Lower lobe of right lung (tissue), 2 donors: ENCODE results near the gene SLC25A30. TPM values are rescaled to one million over a fixed set of nuclear protein-coding genes. Genes with fewer than 3 reads are reported as not detected.

Source experiments
- ATAC-seq, 2 donors: fragments of 200-7000 bp; cut with Tn5 transposase; one replicate each; pipeline ENCODE4 v1.9.1; 2020 to 2022; ENCODE audit warnings: mild to moderate bottlenecking in 2 of 2, moderate library complexity in 2 of 2
- DNase-seq: peaks from one replicate; pipeline ENCODE4 v3.0.0-alpha.2; 2020
- H3K27ac ChIP-seq: fragments of 200-600 bp; one replicate; pipeline ENCODE4 v1.8.0; 2022
- H3K27me3 ChIP-seq: fragments of 200-600 bp; one replicate; pipeline ENCODE4 v1.8.0; 2022; ENCODE audit warnings: low read depth
- H3K36me3 ChIP-seq: fragments of 200-600 bp; one replicate; pipeline ENCODE4 v1.8.0; 2022; ENCODE audit warnings: mild to moderate bottlenecking
- H3K4me1 ChIP-seq: fragments of 200-600 bp; one replicate; pipeline ENCODE4 v1.8.0; 2022
- H3K4me3 ChIP-seq: fragments of 200-600 bp; one replicate; pipeline ENCODE4 v1.8.0; 2022; ENCODE audit warnings: mild to moderate bottlenecking
- H3K9me3 ChIP-seq: fragments of 200-600 bp; one replicate; pipeline ENCODE4 v1.8.0; 2022
- intact Hi-C: fragments of 100-400 bp; cut with DNase I; formaldehyde crosslinking; loops from one replicate; pipeline ENCODE4 v1.11.0; 2022
- total RNA-seq: library from RNA; stranded (reverse); fragmentation: NEBNext Ultra II Directional; extraction: Animal tissue kit (Norgen Biotek cat#: 25700); gene quantifications from one replicate; pipeline ENCODE4 v1.2.1, GENCODE V29; 2021
- TF ChIP-seq, protein P1 (sequence below): fragments of 200-600 bp; IDR thresholded peaks from one replicate; pipeline ENCODE4 v1.8.0; 2022; ENCODE audit warnings: antibody characterized with exemption, mild to moderate bottlenecking
- donor health status: DM: no; HTN: yes; CAD: no; lungs with severe emphysema.

The SLC25A30 gene
- total RNA-seq, 1 donor from 2014 or later: 26.6 TPM

DNA sequence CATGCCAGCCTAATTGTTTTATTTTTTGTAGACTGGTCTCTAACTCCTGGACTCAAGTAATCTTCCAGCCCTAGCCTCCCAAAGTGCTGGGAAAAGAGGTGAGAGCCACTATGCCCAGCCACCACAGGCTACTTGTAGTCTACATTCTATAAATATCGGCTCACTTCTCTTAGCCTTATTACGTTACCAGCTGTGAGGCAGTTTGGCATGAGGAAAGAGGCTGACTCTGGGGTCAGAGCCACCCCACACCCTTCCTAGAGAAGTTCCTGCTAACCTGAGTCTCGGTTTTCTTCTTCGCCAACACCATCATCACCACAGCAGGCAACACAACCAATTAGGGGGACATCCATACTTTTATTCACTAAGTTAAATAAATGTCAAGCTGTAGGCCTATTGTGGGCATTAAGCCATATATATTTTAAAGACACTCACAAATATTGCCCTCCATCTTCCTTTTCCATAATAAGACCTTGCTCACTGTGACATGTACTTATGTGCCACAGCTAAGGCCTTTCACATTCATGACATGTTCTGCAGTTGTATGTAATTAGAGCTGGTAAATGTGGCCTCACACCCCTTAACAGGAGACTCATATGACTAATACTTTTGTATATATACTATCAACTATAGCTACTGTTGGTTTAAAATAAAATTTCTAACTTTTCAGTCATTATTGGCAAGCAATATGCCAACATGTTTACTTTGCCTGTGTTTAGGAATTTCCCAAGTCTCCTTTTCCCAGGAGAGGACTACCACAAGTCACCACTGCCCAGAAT, 5.7 kb downstream of the SLC25A30 start:
- TF ChIP-seq, protein P1, sequence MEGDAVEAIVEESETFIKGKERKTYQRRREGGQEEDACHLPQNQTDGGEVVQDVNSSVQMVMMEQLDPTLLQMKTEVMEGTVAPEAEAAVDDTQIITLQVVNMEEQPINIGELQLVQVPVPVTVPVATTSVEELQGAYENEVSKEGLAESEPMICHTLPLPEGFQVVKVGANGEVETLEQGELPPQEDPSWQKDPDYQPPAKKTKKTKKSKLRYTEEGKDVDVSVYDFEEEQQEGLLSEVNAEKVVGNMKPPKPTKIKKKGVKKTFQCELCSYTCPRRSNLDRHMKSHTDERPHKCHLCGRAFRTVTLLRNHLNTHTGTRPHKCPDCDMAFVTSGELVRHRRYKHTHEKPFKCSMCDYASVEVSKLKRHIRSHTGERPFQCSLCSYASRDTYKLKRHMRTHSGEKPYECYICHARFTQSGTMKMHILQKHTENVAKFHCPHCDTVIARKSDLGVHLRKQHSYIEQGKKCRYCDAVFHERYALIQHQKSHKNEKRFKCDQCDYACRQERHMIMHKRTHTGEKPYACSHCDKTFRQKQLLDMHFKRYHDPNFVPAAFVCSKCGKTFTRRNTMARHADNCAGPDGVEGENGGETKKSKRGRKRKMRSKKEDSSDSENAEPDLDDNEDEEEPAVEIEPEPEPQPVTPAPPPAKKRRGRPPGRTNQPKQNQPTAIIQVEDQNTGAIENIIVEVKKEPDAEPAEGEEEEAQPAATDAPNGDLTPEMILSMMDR: no peak
- peaks cover 35% of the 10 kb centered on the region for H3K36me3 ChIP-seq
- no peaks in the 10 kb centered on the region for H3K27me3 ChIP-seq
- DNase-seq (no peak), ATAC-seq (no peak)
- H3K4me3 ChIP-seq: no peak overlapping the region
- intact Hi-C loops: no loop called here
- H3K9me3 ChIP-seq: no peaks in the 10 kb centered on the region
- peaks cover 44% of the 10 kb centered on the region for H3K4me1 ChIP-seq
- H3K27ac ChIP-seq: no peak overlapping the region

DNA sequence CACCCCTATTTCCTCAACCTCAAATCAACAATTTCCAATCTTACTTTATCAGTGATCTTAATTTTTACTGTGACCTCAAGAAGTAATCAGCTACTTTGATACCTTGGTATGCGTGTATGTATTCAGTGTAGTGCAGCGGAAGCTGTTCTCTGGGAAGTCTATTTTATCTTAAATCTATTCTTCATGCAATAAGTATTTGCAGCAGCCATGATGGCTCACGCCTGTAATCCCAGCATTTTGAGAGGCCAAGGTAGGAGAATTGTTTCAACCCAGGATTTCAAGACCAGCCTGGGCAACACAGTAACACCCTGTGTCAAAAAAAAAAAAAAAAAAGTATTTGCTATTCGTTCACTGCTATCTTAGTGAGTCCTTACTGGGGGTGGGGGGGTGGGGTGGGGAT, 6.5 kb downstream of the SLC25A30 start:
- ATAC-seq (no peak), DNase-seq (no peak)
- TF ChIP-seq, protein P1: no peak
- H3K4me1 ChIP-seq: peaks cover 36% of the 10 kb centered on the region
- H3K36me3 ChIP-seq: peaks cover 43% of the 10 kb centered on the region
- H3K9me3 ChIP-seq: no peaks in the 10 kb centered on the region
- H3K4me3 ChIP-seq: no peak overlapping the region
- intact Hi-C loops: no loop called here
- H3K27me3 ChIP-seq: no peaks in the 10 kb centered on the region
- no peak overlapping the region for H3K27ac ChIP-seq

DNA sequence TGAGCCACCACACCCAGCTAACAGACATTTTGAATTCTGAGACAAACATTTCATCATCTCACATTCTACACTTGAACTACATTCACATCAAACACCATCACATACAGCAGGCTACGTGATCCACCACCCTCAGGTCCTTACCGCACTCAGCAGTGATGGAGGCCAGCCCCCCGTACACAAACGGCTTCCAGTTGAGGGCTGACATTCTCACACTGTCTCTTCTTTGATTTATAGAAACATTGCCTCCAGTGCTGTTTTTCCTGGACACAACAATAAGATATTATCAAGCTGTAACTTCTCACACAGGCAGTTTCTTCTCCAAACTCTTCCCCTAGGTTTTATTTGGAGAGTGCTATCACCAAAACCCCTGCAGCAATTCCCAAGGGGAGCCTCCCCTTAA, 7.0 kb downstream of the SLC25A30 start:
- Histone ChIP-seq H3K36me3 (peaks cover 47% of the 10 kb centered on the region), H3K9me3 (no peaks in the 10 kb centered on the region), H3K27ac (no peak overlapping the region), H3K4me3 (no peak overlapping the region), H3K4me1 (peaks cover 32% of the 10 kb centered on the region), H3K27me3 (no peaks in the 10 kb centered on the region)
- DNase-seq (no peak), ATAC-seq (no peak)
- TF ChIP-seq, protein P1: no peak
- intact Hi-C loops: no loop called here

DNA sequence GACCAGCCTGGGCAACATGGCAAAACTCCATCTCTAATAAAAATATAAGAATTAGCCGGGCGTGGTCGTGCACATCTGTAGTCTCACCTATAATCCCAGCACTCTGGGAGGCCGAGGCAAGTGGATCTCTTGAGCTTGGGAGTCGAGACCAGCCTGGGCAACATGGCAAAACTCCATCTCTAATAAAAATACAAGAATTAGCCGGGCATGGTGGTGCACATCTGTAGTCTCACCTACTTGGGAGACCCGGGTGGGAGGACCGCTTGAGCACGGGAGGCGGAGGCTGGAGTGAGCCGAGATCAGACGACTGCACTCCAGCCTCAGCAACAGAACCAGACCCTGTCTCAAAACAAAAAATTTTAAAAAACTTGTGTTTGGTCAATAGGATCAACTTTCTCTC, 7.7 kb downstream of the SLC25A30 start:
- Histone ChIP-seq H3K27me3 (no peaks in the 10 kb centered on the region), H3K27ac (no peak overlapping the region), H3K36me3 (peaks cover 55% of the 10 kb centered on the region), H3K4me1 (peaks cover 29% of the 10 kb centered on the region), H3K9me3 (no peaks in the 10 kb centered on the region), H3K4me3 (no peak overlapping the region)
- TF ChIP-seq, protein P1: no peak
- DNase-seq (no peak), ATAC-seq (no peak)
- intact Hi-C loops: no loop called here

DNA sequence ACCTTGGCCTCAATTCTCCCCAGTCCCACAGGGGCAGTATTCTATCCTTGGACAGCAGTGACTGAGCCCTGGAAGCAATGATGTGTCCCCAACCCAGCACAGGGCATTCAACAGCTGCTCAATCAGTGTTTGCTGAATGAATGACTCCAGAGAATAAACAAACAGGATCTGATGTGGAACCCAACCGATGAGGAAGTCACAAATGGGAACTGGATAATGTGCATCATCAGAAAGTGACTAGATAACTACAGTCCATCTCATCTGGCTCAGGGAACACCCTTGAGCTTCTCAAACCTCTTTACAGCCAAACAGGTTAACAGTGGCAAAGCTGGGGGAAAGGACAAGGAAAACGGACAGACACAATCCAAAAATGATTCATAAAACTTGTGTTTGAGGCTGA, 8.2 kb downstream of the SLC25A30 start:
- H3K9me3 ChIP-seq: no peaks in the 10 kb centered on the region
- H3K36me3 ChIP-seq: peaks cover 60% of the 10 kb centered on the region
- ATAC-seq: no peak
- no peak overlapping the region for H3K4me3 ChIP-seq
- peaks cover 24% of the 10 kb centered on the region for H3K4me1 ChIP-seq
- TF ChIP-seq, protein P1: no peak
- intact Hi-C loops: no loop called here
- H3K27ac ChIP-seq: no peak overlapping the region
- DNase-seq: no peak
- H3K27me3 ChIP-seq: no peaks in the 10 kb centered on the region
